ENCODE data around the gene TACC3. TPM values are rescaled to one million over a fixed set of nuclear protein-coding genes. Genes with fewer than 3 reads are reported as not detected.

The TACC3 gene
- total and polyA plus RNA-seq, 9 donors = 2.1 to 10.4 (median 6.0) TPM

DNA sequence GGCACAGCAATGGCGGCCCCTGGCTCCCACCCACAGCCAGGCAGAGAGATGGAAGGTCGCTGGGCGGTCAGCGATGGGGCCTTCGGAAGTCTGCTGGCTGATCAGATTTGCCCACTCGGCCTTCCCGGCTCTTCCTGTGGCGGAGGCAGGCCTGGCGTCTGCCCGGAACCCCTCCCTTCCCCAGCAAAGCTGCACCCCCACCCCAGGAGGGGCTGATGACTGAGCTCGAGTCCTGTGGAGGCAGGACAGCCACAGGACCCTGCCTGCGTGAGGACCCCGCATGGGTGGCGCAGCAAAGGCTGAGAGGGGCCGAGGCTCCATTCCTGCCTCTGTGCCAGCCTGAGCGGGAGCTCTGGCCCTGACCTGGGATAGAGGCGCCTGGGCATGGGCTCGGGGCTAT, 34.8 kb downstream of the TACC3 start:
- intact Hi-C loops (cut with DNase I) = no loop called here
- no peaks in the 10 kb centered on the region for H3K36me3 ChIP-seq
- no peaks in the 10 kb centered on the region for H3K4me1 ChIP-seq (ENCODE audit: insufficient read depth)
- WGBS, 3 donors = 69 to 73% (median 72%) methylated on average over 17 to 18 of the region's 18 CpGs
- H3K27me3 ChIP-seq = no peaks in the 10 kb centered on the region
- no peak overlapping the region for H3K4me3 ChIP-seq
- no peak for DNase-seq
- no peak overlapping the region for H3K27ac ChIP-seq
- no peaks in the 10 kb centered on the region for H3K9me3 ChIP-seq
- TF ChIP-seq EP300 (IDR thresholded peaks at IDR 0.05) (no peak), POLR2A (IDR thresholded peaks at IDR 0.05) (no peak)
- TF ChIP-seq, protein P1, sequence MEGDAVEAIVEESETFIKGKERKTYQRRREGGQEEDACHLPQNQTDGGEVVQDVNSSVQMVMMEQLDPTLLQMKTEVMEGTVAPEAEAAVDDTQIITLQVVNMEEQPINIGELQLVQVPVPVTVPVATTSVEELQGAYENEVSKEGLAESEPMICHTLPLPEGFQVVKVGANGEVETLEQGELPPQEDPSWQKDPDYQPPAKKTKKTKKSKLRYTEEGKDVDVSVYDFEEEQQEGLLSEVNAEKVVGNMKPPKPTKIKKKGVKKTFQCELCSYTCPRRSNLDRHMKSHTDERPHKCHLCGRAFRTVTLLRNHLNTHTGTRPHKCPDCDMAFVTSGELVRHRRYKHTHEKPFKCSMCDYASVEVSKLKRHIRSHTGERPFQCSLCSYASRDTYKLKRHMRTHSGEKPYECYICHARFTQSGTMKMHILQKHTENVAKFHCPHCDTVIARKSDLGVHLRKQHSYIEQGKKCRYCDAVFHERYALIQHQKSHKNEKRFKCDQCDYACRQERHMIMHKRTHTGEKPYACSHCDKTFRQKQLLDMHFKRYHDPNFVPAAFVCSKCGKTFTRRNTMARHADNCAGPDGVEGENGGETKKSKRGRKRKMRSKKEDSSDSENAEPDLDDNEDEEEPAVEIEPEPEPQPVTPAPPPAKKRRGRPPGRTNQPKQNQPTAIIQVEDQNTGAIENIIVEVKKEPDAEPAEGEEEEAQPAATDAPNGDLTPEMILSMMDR (IDR thresholded peaks at IDR 0.05) = no peak

DNA sequence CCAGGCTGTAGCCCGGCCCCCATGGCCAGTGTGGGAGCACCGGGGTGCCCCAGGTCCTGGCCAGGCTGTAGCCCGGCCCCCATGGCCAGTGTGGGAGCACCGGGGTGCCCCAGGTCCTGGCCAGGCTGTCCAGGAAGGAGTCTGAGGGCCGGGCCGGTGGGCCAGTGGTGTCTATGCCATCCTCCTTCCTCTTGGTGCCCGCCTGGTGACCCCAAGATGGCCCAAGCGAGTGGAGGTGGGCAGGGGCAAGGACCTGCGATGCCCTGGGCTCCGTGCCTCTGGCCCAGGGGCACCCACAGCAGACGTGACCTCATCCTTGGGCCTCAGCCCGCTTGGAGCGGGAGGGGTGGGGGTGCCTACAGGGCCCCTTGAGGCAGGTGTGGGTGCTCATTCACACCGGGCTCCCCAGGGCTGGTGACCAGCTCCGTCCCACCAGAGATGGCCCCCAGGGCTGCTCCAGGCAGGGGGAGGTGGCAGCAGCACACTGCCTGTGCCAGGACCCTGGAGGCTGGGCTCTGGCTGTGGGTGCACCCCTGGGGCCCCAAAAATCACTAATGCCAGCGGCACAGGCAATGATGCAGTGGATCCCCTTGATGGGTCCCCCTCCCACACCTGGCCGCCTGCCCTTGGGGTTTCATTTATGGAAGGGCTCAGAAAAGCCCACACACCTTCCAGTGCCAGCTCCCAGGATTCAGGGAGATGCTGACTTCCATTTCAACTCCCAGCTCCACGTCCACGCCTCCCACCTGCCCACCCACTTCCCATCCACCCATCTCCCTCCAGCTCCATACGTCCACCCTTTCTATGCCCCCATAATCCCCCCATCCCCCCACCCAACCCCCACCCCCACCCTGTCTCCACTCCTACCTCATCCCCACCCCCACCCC, 35.8 kb downstream of the TACC3 start:
- TF ChIP-seq, protein P1 (IDR thresholded peaks at IDR 0.05) = no peak
- TF ChIP-seq EP300 (IDR thresholded peaks at IDR 0.05) (no peak), POLR2A (IDR thresholded peaks at IDR 0.05) (no peak)
- DNase-seq = no peak
- no peaks in the 10 kb centered on the region for H3K27me3 ChIP-seq
- WGBS, 3 donors = 74 to 82% (median 80%) methylated on average over 15 to 20 of the region's 20 CpGs
- no peaks in the 10 kb centered on the region for H3K36me3 ChIP-seq
- H3K4me1 ChIP-seq (ENCODE audit: insufficient read depth) = no peaks in the 10 kb centered on the region
- H3K4me3 ChIP-seq = no peak overlapping the region
- no peaks in the 10 kb centered on the region for H3K9me3 ChIP-seq
- intact Hi-C loops (cut with DNase I) = no loop called here
- no peak overlapping the region for H3K27ac ChIP-seq

GRCh38 chr4:1757836-1758235, 36.5 kb downstream of the TACC3 start:
- no peaks in the 10 kb centered on the region for H3K27me3 ChIP-seq
- 70 to 74% (median 73%) methylated on average over 15 to 17 of the region's 17 CpGs for WGBS, 3 donors
- TF ChIP-seq POLR2A (IDR thresholded peaks at IDR 0.05) (no peak), EP300 (IDR thresholded peaks at IDR 0.05) (no peak)
- TF ChIP-seq, protein P1 (IDR thresholded peaks at IDR 0.05) = no peak
- no peak for DNase-seq
- H3K36me3 ChIP-seq = no peaks in the 10 kb centered on the region
- no peaks in the 10 kb centered on the region for H3K4me1 ChIP-seq (ENCODE audit: insufficient read depth)
- H3K27ac ChIP-seq = no peak overlapping the region
- intact Hi-C loops (cut with DNase I) = no loop called here
- no peak overlapping the region for H3K4me3 ChIP-seq
- no peaks in the 10 kb centered on the region for H3K9me3 ChIP-seq

DNA sequence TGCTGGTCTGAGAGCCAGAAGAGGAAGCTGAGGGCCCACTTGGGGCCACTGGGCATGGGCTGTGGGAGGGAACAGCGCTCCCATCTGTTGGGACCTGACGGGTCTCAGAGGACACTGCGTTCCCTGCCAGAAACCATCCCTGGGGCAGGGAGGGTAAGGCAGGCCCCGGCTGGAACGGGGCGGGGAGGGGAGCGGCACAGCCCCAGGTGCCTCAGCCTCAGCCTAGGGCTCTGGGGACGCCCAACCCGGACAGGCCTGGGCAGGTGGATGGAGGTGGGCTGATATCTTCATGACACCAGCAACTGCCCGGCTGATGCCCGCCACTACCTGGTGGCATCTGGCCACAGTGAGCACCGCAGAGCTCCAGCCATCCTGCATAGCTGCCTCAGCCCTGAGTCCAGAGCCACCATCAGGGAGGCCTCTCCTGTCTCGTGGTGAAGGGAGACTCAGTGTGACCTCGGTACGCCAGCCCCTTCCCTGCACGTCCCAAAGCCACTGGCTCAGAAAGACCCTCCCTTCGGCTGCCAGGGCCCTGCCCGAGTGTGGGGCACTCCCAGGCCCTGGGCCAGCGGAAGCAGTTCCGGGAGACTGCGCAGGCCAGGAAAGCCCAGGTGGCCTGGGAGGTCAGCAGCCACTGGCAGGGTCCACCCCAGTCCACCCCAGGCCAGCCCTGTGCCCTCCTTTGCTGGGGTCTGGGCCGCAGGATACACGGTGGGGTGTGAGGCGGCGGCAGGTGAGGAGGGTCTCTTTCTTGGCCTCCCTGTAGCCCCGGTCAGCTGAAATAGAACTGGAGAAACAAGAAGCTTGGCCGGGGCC, 37.2 kb downstream of the TACC3 start:
- Histone ChIP-seq H3K36me3 (no peaks in the 10 kb centered on the region), H3K4me3 (no peak overlapping the region), H3K27ac (no peak overlapping the region), H3K27me3 (no peaks in the 10 kb centered on the region), H3K9me3 (no peaks in the 10 kb centered on the region), H3K4me1 (ENCODE audit: insufficient read depth) (no peaks in the 10 kb centered on the region)
- TF ChIP-seq EP300 (IDR thresholded peaks at IDR 0.05) = no peak
- TF ChIP-seq, protein P1 (IDR thresholded peaks at IDR 0.05) = no peak
- TF ChIP-seq POLR2A (IDR thresholded peaks at IDR 0.05) = no peak
- intact Hi-C loops (cut with DNase I) = no loop called here
- no peak for DNase-seq
- 87 to 90% (median 89%) methylated on average over 20 to 27 of the region's 27 CpGs for WGBS, 3 donors
